ENCODE data around the gene PDK3. TPM values are rescaled to one million over a fixed set of nuclear protein-coding genes. Genes with fewer than 3 reads are reported as not detected.

Gene PDK3
- total RNA-seq, 1 donor from 2014 or later, result 31.1 TPM

- DNase-seq (ENCODE audit: low spot score in 2 of 2), result no peak
- Histone ChIP-seq H3K36me3 (no peaks in the 10 kb centered on the region), H3K27me3 (no peaks in the 10 kb centered on the region), H3K4me3 (no peak overlapping the region), H3K27ac (peak overlapping the region in 1 of 2 donors; percentile 53), H3K9me3 (no peaks in the 10 kb centered on the region), H3K4me1 (peaks cover 0 to 6% of the 10 kb centered on the region in 2 donors)
- no peak for TF ChIP-seq CTCF (IDR thresholded peaks at IDR 0.05)
- intact Hi-C loops (cut with DNase I), result no loop called here
These were observed 15.3 kb downstream of the PDK3 start for GRCh38 chrX:24480400-24480865.

GRCh38 chrX:24482823-24483415, 17.8 kb downstream of the PDK3 start:
- TF ChIP-seq CTCF (IDR thresholded peaks at IDR 0.05), result no peak
- Histone ChIP-seq H3K9me3 (no peaks in the 10 kb centered on the region), H3K4me1 (peaks cover 0 to 4% of the 10 kb centered on the region in 2 donors), H3K27me3 (no peaks in the 10 kb centered on the region), H3K36me3 (no peaks in the 10 kb centered on the region), H3K27ac (peak overlapping the region in 1 of 2 donors; percentile 10), H3K4me3 (no peak overlapping the region)
- intact Hi-C loops (cut with DNase I), result no loop called here
- no peak for DNase-seq (ENCODE audit: low spot score in 2 of 2)

GRCh38 chrX:24483596-24483995, 18.5 kb downstream of the PDK3 start:
- TF ChIP-seq CTCF (IDR thresholded peaks at IDR 0.05), result no peak
- intact Hi-C loops (cut with DNase I), result no loop called here
- DNase-seq (ENCODE audit: low spot score in 2 of 2), result no peak
- Histone ChIP-seq H3K9me3 (no peaks in the 10 kb centered on the region), H3K4me1 (peaks cover 0 to 4% of the 10 kb centered on the region in 2 donors), H3K27me3 (no peaks in the 10 kb centered on the region), H3K4me3 (no peak overlapping the region), H3K36me3 (no peaks in the 10 kb centered on the region), H3K27ac (no peak overlapping the region)

GRCh38 chrX:24485323-24485722, 20.2 kb downstream of the PDK3 start:
- no peak overlapping the region for H3K27ac ChIP-seq
- H3K4me1 ChIP-seq, result peaks cover 0 to 4% of the 10 kb centered on the region in 2 donors
- no peaks in the 10 kb centered on the region for H3K36me3 ChIP-seq
- no peaks in the 10 kb centered on the region for H3K27me3 ChIP-seq
- H3K4me3 ChIP-seq, result no peak overlapping the region
- no peak for TF ChIP-seq CTCF (IDR thresholded peaks at IDR 0.05)
- intact Hi-C loops (cut with DNase I), result no loop called here
- H3K9me3 ChIP-seq, result no peaks in the 10 kb centered on the region
- no peak for DNase-seq (ENCODE audit: low spot score in 2 of 2)

GRCh38 chrX:24485976-24486680, 21.0 kb downstream of the PDK3 start:
- H3K27me3 ChIP-seq, result no peaks in the 10 kb centered on the region
- peak overlapping the region in 1 of 2 donors; percentile 68 for H3K27ac ChIP-seq
- no peak for DNase-seq (ENCODE audit: low spot score in 2 of 2)
- no peak overlapping the region for H3K4me3 ChIP-seq
- intact Hi-C loops (cut with DNase I), result no loop called here
- no peak for TF ChIP-seq CTCF (IDR thresholded peaks at IDR 0.05)
- H3K36me3 ChIP-seq, result no peaks in the 10 kb centered on the region
- peaks cover 0 to 4% of the 10 kb centered on the region in 2 donors for H3K4me1 ChIP-seq
- H3K9me3 ChIP-seq, result no peaks in the 10 kb centered on the region

Measured in ascending aorta (tissue), 2 donors.